Measurements from ENCODE around the gene RTN4RL1.

GRCh38 chr17:2004435-2004952 lies 20.6 kb downstream of the RTN4RL1 start:
- no peak for TF ChIP-seq CTCF (optimal IDR thresholded peaks at IDR 0.05 in 1 of 3, IDR thresholded peaks at IDR 0.05 in 1 of 3, conservative IDR thresholded peaks at IDR 0.05 in 1 of 3; ENCODE audit: extremely low read depth in 1 of 3, insufficient read depth in 2 of 3, low read length in 3 of 3)
- TF ChIP-seq EZH2 (IDR thresholded peaks at IDR 0.05; ENCODE audit: low read length), result no peak

All from keratinocyte (primary cell).